ENCODE data around the gene SEC14L1. TPM values are rescaled to one million over a fixed set of nuclear protein-coding genes. Genes with fewer than 3 reads are reported as not detected.

The SEC14L1 gene
- polyA plus RNA-seq, 3 donors = 90.9 to 112 (median 95.6) TPM

GRCh38 chr17:77266213-77266612 is 125.4 kb downstream of the SEC14L1 start:
- no peak for DNase-seq (ENCODE audit: extremely low read depth in 1 of 11, low read depth in 9 of 11, low spot score in 4 of 11)

Data from renal cortex interstitium (tissue), 11 donors.